GM12878 (cell line): Measurements from ENCODE around the gene DPP6.

ENCODE experiments used
- BACH1 ChIP-seq: fragments of 450-650 bp; IDR thresholded peaks from 2 replicates; pipeline ENCODE4 v1.6.1; 2017; ENCODE audit warnings: mild to moderate bottlenecking, borderline replicate concordance
- JUND ChIP-seq: IDR thresholded peaks from 2 replicates; pipeline ENCODE4 v1.6.1; 2012; ENCODE audit warnings: low read depth, mild to moderate bottlenecking, low read length, improper control_type of control experiment, moderate library complexity
- POLR2A ChIP-seq: IDR thresholded peaks from 2 replicates; pipeline ENCODE4 v1.6.1; 2011; ENCODE audit warnings: low read depth, mild to moderate bottlenecking, low read length

GRCh38 chr7:154431045-154431444 lies 378.8 kb downstream of the DPP6 start:
- TF ChIP-seq JUND = no peak
- TF ChIP-seq POLR2A = no peak
- no peak for TF ChIP-seq BACH1
